GM19025 (cell line): ENCODE results near the gene MARCHF3.

Experiments
- ATAC-seq: cut with Tn5 transposase; IDR thresholded peaks from one replicate; pipeline ENCODE4 v1.9.1; 2021; ENCODE audit warnings: mild to moderate bottlenecking, low read depth, moderate library complexity; ENCODE audit not compliant: unreplicated experiment

MARCHF3 gene

DNA sequence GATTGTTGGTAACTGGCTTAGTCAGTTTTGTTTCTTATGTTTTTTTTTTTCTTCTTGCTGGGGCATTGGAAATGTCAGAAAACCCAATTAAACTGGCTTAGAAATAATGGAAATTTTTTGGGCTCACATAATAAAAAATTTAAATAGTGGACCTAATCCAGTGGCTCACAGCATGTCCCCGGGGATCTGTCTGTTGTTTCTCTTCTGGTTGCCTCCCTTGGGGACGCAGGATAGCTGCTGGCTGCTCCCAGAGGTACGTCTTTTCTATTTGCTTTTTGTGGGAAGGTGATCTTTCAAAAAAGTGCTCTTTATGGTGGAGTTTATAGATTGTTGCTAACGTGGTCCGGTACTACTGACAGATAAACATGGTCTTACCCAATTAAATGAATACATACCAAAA lies 201.3 kb downstream of the MARCHF3 start:
- no peak for ATAC-seq

DNA sequence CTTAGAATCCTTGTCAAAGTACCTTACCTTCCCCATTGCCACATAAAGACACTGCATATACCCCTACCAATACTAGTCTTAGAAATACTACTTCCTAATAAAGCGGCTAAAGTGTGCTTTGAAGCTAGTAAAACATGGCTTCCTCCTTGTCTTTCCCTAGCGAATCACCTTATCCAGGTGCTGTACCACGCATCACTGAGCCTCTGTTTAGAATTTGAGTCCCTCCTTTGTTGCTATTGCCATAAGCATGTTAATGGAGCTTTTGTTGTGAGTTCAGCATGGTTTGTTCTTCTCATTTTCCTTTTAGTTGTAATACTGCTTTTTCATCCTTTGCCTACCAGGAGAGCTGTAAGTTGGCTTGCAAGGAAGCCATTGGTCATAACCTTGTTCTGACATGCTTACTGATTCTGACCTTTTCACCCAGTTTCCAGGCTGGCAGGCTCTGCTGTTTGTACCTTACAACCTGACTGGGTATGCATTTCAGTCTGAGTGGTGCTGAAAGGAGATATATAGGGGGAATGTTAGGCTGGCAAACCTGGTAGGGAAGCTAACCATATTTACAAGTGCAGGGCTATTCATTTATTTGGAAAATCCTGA lies 203.6 kb downstream of the MARCHF3 start:
- no peak for ATAC-seq

DNA sequence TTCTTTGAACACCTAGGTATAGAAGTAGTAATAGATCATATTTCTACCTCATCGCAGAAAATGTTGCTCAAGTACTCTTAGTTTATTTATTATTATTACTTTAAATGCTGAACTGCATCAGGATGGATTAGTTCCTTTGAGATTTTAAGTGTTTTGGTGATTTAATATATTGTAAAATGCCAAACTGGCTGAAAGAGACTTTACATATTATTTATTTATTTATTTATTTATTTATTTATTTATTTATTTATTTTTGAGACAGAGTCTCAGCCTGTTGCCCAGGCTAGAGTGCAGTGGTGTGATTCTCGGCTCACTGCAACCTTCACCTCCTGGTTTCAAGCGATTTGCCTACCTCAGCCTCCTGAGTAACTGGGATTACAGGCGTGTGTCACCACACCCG lies 211.1 kb downstream of the MARCHF3 start:
- ATAC-seq: no peak

DNA sequence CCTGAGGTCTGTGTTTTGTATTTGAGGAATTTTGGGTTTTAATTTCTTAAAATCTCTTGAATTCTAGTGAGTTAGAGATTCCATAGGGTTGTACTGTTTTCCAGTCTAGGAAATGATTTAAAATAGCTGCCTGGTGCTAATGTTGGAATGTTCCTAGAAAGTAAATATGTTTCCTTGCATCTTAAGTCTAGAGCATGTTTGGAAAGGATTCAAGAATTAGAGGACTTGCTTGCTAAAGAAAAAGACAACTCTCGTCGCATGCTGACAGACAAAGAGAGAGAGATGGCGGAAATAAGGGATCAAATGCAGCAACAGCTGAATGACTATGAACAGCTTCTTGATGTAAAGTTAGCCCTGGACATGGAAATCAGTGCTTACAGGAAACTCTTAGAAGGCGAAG lies 211.6 kb downstream of the MARCHF3 start:
- no peak for ATAC-seq
